Ishikawa (cell line): Measurements from ENCODE around the gene PLK4.

Experiments used
- CEBPB ChIP-seq: IDR thresholded peaks from 2 replicates; pipeline ENCODE4 v1.6.1; 2012
- CREB1 ChIP-seq: IDR thresholded peaks from 2 replicates; pipeline ENCODE4 v1.6.1; 2012; ENCODE audit warnings: low read depth
- EGR1 ChIP-seq: IDR thresholded peaks from 2 replicates; pipeline ENCODE4 v1.6.1; 2012
- EP300 ChIP-seq: IDR thresholded peaks from 2 replicates; pipeline ENCODE4 v1.6.1; 2012; ENCODE audit warnings: borderline replicate concordance
- FOXM1 ChIP-seq: IDR thresholded peaks from 2 replicates; pipeline ENCODE4 v1.6.1; 2012; ENCODE audit warnings: low read depth, borderline replicate concordance
- NFIC ChIP-seq: IDR thresholded peaks from 2 replicates; pipeline ENCODE4 v1.6.1; 2012
- RAD21 ChIP-seq: IDR thresholded peaks from 2 replicates; pipeline ENCODE4 v1.6.1; 2012; ENCODE audit warnings: low read depth
- TAF1 ChIP-seq: IDR thresholded peaks from 2 replicates; pipeline ENCODE4 v1.6.1; 2012; ENCODE audit warnings: low read depth, mild to moderate bottlenecking
- TCF12 ChIP-seq: IDR thresholded peaks from 2 replicates; pipeline ENCODE4 v1.6.1; 2012; ENCODE audit warnings: low read depth
- TEAD4 ChIP-seq: IDR thresholded peaks from 2 replicates; pipeline ENCODE4 v1.6.1; 2012
- USF1 ChIP-seq: IDR thresholded peaks from 2 replicates; pipeline ENCODE4 v1.6.1; 2012
- YY1 ChIP-seq: IDR thresholded peaks from 2 replicates; pipeline ENCODE4 v1.6.1; 2012; ENCODE audit warnings: low read depth
- ZBTB7A ChIP-seq: IDR thresholded peaks from 2 replicates; pipeline ENCODE4 v1.6.1; 2012; ENCODE audit warnings: low read depth
- TF ChIP-seq, protein P1 (sequence below): IDR thresholded peaks from 2 replicates; pipeline ENCODE4 v1.6.1; 2012
- TF ChIP-seq, protein P2 (sequence below): IDR thresholded peaks from 2 replicates; pipeline ENCODE4 v1.6.1; 2012; ENCODE audit warnings: low read depth, mild to moderate bottlenecking

Gene PLK4

DNA sequence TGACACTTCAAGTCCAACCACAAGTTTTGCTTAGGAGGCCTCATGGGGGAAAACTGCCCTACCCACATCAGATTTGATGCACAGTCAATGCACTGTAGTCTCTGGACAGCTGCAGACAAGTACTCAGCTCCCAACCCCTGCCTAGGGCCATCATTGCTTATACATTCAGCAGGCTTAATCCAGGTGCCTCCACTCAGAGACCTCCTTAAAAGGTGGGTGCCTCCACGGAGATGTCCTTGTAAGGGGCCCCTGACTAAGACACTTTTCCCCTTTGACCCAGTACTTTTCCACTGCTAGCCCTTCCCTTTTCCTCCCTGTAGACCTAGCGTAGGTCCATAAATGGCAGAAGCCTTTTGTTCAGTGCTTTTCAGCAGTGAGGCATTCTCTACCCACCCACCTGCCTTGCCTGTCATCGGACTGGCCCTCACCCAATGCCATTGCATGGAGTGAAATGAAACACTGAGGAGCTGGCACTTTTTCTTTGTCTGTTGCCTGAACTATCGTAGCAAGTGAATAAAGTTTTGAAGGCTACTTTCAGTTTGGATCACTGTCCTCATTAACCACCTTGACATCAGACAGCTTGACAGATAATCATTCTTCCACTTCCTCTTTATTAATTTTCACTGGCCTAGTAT lies 23.8 kb upstream of the PLK4 start:
- TF ChIP-seq EGR1 (no peak), USF1 (no peak), TCF12 (no peak), EP300 (no peak), YY1 (no peak), CREB1 (no peak)
- TF ChIP-seq, protein P1, sequence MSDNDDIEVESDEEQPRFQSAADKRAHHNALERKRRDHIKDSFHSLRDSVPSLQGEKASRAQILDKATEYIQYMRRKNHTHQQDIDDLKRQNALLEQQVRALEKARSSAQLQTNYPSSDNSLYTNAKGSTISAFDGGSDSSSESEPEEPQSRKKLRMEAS: no peak

GRCh38 chr4:127857641-127858040 lies 23.1 kb upstream of the PLK4 start:
- TF ChIP-seq, protein P2, sequence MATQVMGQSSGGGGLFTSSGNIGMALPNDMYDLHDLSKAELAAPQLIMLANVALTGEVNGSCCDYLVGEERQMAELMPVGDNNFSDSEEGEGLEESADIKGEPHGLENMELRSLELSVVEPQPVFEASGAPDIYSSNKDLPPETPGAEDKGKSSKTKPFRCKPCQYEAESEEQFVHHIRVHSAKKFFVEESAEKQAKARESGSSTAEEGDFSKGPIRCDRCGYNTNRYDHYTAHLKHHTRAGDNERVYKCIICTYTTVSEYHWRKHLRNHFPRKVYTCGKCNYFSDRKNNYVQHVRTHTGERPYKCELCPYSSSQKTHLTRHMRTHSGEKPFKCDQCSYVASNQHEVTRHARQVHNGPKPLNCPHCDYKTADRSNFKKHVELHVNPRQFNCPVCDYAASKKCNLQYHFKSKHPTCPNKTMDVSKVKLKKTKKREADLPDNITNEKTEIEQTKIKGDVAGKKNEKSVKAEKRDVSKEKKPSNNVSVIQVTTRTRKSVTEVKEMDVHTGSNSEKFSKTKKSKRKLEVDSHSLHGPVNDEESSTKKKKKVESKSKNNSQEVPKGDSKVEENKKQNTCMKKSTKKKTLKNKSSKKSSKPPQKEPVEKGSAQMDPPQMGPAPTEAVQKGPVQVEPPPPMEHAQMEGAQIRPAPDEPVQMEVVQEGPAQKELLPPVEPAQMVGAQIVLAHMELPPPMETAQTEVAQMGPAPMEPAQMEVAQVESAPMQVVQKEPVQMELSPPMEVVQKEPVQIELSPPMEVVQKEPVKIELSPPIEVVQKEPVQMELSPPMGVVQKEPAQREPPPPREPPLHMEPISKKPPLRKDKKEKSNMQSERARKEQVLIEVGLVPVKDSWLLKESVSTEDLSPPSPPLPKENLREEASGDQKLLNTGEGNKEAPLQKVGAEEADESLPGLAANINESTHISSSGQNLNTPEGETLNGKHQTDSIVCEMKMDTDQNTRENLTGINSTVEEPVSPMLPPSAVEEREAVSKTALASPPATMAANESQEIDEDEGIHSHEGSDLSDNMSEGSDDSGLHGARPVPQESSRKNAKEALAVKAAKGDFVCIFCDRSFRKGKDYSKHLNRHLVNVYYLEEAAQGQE: no peak
- no peak for TF ChIP-seq CREB1
- no peak for TF ChIP-seq TAF1
- no peak for TF ChIP-seq EP300
- no peak for TF ChIP-seq EGR1
- no peak for TF ChIP-seq ZBTB7A
- no peak for TF ChIP-seq USF1
- no peak for TF ChIP-seq TCF12
- TF ChIP-seq TEAD4: no peak

DNA sequence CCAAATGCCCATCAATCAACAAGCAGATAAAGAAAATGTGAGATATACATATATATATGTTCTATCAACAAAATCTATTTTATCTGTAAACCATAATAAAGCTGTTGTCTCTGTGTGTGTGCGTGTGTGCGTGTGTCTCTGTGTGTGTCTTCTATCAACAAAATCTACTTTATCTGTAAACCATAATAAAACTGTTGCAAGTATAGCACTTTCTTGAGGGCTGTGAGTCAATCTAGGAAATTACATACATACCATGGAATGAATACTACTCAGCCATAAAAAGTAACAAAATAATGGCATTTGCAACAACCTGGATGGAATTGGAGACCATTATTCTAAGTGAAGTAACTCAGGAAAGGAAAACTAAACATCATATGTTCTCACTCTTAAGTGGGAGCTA lies 12.5 kb upstream of the PLK4 start:
- TF ChIP-seq FOXM1 (no peak), RAD21 (no peak), EGR1 (no peak), CEBPB (no peak), ZBTB7A (no peak), EP300 (no peak), YY1 (no peak), CREB1 (no peak), TCF12 (no peak), NFIC (no peak), TAF1 (no peak), USF1 (no peak)
- TF ChIP-seq, protein P2: no peak
- TF ChIP-seq, protein P1: no peak

DNA sequence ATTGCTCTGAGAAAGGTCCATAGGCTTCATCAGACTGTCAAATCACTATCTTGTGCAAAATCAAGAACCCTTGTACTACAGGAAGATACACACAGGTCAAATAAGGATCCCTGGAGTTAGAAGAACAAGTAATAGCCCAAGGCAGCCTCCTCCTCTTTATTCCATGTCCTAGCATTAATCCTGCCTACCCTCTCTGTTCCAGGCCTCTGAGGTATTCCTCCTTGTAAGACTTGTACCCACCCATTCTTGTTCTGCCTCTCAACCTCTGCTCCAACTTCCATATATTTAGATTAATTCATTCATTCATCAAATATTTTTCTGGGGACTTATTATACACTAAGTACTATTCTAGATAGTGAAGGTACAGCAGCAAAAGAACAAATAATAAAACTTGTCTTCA lies 10.4 kb upstream of the PLK4 start:
- TF ChIP-seq NFIC (no peak), YY1 (no peak), TCF12 (no peak), CEBPB (no peak), TEAD4 (no peak), TAF1 (no peak), EGR1 (no peak), CREB1 (no peak), RAD21 (no peak), USF1 (no peak), FOXM1 (no peak), ZBTB7A (no peak), EP300 (no peak)
- TF ChIP-seq, protein P2: no peak
- TF ChIP-seq, protein P1: no peak
